Myocyte (in vitro differentiated cells): ENCODE measurements around the gene GPR42. TPM values are rescaled to one million over a fixed set of nuclear protein-coding genes. Genes with fewer than 3 reads are reported as not detected.

Experiments
- DNase-seq: peaks from one replicate; pipeline ENCODE4 v3.0.0-alpha.2; 2012; ENCODE audit warnings: low read depth
- polyA plus RNA-seq: library from polyadenylated mRNA; unstranded; fragments of >200 nt; gene quantifications from one replicate; pipeline ENCODE4 v1.2.1, GENCODE V29; 2012; ENCODE audit warnings: missing spikeins
- total RNA-seq: library from RNA; depleted of rRNA; stranded (reverse); fragments of >200 nt; gene quantifications from 2 replicates; pipeline ENCODE4 v1.2.3, GENCODE V29; 2014

GPR42 gene, protein sequence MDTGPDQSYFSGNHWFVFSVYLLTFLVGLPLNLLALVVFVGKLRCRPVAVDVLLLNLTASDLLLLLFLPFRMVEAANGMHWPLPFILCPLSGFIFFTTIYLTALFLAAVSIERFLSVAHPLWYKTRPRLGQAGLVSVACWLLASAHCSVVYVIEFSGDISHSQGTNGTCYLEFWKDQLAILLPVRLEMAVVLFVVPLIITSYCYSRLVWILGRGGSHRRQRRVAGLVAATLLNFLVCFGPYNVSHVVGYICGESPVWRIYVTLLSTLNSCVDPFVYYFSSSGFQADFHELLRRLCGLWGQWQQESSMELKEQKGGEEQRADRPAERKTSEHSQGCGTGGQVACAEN
- total RNA-seq, result not detected in 2 replicates
- not detected for polyA plus RNA-seq

DNA sequence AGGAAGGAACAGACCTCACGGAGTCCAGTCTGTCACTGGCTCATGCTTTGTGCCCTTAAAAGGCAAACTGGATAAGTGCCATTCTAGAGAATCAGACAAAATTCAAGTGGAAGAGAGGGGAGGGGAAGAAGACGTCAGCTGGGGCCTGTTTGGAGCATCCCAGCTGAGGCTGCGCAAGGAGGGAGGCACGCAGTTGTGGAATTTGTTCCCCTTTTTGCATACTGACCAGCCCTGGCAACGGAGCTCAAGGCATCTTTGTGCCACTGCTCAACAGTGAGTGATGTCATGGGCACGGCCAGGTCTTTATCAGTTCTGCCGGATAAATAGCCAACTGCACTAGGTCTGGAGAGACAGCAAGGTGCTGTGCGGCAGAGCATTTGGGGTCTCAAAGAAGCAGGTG lies at the start of gene GPR42:
GPR42 (plus strand) TSS at position 347 of the 400 bp plus-strand sequence. CDS start 292 bp downstream, outside the sequence.
- no peak for DNase-seq

DNA sequence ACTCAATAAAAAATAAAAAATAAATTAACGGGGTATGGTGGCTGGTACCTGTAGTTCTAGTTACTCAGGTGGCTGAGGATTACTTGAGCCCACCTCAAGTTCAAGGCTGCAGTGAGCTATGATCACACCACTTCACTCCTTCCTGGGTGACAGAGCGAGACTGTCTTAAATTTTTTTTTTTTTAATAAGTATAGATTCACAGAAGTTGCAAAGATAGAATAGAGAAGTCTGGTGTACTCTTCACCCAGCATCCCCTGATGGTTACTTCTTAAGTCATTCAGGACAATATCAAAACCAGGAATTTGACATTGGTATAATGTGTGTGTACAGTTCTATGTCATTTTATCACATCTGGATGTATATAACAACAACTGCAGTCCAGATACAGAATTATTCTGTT lies 49.6 kb upstream of the GPR42 start:
- DNase-seq, result no peak

DNA sequence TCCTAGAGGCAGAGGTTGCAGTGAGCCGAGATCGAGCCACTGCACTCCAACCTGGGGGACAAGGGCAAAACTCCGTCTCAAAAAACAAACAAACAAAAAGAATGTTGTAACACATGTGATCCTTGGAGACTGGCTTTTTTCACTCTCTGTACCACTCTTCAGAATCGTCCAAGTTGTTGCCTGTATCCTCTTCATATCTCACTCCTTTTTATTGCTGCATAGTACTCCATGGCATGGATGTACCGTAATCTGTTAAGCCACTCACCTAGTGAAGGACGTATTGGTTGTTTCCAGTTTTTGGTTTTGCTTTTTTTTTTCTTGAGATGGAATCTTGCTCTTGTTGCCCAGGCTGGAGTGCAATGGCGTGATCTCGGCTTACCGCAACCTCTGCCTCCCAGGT lies 48.9 kb upstream of the GPR42 start:
- DNase-seq, result no peak

DNA sequence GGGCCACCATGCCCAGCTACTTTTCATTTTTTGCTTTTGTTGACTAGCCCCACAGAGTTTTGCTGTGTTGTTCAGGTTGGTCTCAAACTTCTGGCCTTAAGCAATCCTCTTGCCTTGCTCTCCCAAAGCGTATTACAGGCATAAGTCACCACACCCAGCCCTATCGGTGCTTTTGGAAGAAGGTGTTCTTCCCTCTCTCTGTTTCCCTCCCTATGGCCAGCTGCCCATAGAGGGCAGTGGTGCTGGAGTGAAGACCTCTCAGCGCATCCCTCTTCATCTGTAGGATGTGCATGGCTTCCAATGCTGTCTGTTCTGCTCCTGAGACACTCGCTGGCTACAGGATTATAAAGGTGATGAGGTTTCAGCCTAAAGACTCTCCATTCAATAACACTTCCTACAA lies 43.2 kb upstream of the GPR42 start:
- DNase-seq, result no peak

DNA sequence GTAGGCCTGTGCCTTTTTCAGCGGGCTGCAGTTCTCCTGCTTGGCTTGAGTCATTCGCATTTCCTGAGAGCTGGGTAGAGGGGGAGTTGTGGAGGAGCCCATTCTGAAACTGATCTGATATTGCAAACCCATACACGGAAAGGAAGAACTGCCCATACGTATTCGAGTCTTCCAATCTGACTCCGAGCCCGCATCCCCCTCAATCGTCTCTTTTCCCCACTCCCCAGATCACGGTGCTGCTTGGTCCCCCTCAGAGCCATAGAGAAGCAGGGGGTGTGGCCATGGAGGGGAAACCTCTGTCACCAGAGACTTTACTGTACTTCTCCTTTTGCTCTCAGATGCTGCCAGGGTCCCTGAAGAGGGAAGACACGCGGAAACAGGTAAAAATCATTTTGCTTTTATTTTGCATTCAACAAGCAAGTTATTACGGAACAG lies 42.0 kb upstream of the GPR42 start, which contains the start of gene CD22:
CD22 (plus strand) TSS at position 337 of the 435 bp plus-strand sequence. CDS start 2,854 bp downstream, outside the sequence.
- no peak for DNase-seq

DNA sequence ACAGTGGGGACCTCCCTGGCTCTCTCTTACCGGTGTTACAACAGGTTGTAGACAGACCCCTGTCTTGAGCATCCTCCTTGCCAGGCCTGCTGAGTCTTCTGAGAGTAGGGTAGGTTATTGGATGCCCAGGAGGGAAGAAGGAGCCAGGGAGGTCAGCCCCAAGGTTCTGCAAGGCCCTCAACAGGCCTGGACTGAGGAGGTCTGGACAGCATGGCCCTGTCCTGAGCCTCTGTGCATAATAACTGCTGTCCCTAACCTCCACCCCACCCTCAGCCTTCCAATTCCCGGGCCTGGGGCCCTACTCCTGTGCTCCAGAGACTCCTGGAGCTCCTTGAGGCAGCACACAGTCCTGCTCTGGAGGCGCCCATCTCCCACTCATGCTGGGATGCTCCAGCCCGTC lies 41.5 kb upstream of the GPR42 start:
- no peak for DNase-seq

DNA sequence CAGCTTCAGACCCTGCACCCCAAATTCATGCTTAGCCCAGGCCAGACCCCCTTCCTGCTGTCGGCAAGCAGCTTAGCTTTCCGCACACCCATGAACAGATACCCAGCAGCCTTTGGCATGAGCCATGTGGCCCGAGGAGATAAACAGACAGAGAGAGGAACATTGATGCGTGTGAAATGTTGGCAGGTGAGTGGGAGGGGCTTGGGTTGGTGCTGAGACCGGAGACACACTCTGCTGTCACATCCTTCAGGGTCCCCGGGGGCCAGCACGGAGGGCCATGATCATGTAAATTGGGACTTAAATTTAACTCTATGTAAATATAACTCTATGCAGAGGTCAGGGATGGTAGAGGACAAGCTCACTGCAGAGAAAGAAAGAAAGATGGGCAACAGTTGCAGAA lies 40.4 kb upstream of the GPR42 start:
- DNase-seq, result no peak

DNA sequence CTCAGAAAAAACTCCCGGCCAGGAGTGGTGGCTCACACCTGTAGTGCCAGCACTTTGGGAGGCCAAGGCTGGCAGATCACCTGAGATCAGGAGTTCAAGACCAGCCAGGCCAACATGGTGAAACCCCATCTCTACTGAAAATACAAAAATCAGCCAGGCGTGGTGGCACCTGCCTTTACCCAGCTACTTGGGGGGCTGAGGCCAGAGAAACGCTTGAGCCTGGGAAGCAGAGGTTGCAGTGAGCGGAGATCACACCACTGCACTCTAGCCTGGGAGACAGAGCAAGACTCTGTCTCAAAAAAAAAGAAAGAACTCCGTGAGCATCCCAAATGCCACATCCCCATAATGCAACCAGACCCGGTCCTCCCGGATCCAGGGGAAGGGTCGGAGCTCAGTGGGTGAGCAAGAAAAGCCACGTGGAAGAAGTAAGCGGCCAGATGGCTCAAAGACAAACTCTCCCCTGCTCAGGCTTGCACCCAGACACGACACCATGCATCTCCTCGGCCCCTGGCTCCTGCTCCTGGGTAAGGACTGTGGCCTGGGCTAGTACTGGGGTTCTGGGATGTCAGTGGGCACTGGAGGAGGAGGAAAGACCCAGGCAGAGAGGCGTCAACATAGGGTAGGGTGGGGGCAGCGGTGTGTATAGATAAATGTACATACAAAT lies 39.2 kb upstream of the GPR42 start:
- DNase-seq, result no peak

DNA sequence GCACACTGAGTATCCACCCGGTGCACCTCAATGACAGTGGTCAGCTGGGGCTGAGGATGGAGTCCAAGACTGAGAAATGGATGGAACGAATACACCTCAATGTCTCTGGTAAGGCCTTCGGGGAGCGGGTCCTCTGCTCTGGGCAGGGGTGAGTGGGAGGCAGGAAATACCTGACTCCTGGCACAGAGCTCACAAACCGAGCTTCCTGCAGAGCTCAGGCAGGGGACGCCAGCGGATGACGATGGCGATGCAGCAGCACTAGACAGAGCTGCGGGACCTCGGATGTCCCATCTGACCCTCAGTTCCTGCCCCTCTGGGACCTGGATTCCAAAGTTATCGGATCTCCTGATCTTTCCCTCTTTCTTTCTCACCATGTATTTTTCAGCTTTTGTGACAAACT lies 38.1 kb upstream of the GPR42 start:
- no peak for DNase-seq

DNA sequence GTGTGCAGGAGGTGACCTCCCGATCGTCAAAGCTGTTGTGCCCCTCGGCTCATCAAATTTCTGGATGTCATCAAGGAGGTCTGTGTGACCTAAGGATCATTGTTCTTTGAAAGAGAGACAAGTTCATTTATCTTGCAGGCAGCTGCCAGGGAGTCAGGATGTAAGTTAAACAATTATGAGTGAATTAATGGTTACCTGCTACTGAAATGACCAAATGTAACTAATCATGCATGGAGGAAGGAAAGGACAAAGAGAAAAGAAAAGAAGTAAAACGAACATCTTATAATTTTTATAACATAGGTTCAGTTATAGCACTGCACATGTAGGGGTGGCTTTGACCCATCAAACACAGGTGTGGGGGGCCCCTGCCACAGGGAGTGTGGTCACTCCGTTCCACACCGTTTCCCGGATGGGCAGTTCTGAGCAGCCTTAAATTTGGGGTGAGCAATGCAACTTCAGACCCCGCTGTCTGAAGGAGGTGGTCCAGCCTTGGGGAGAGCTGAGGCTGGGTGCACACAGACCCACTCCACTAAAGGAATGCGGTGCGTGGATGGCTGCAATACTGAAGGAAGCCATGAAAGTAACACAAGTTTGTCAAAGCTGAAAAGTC lies 36.6 kb upstream of the GPR42 start:
- DNase-seq, result no peak

DNA sequence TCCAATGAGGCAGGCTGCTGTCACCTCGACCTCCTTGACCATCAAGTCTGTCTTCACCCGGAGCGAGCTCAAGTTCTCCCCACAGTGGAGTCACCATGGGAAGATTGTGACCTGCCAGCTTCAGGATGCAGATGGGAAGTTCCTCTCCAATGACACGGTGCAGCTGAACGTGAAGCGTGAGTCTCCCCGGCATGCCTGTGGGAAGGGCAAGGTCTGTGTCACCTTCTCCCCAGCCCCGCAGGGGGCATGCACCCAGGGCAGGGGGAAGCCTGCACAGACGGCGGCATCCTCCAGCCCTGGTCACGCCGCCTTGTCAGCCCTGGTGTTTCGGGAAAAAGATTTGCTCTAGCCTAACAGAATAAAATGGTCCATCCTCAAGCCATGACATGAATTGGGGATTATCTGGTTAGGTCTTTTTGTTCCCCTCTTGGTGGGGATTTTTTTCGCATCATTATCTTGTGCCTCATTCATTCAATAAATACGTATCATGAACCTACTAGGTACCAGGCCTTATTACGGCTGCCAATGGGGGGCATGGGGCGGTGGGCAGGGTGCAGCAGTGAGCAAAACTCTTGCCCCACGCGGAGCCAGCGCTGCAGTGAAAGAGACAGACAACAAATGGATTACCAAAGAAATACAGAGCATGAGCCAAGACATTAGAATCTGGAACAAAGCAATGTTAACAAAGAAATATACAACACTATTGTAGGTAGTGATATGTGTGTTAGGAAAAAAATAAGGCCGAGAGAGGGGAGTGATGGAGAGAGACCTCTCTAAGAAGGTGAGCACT lies 34.5 kb upstream of the GPR42 start:
- no peak for DNase-seq

DNA sequence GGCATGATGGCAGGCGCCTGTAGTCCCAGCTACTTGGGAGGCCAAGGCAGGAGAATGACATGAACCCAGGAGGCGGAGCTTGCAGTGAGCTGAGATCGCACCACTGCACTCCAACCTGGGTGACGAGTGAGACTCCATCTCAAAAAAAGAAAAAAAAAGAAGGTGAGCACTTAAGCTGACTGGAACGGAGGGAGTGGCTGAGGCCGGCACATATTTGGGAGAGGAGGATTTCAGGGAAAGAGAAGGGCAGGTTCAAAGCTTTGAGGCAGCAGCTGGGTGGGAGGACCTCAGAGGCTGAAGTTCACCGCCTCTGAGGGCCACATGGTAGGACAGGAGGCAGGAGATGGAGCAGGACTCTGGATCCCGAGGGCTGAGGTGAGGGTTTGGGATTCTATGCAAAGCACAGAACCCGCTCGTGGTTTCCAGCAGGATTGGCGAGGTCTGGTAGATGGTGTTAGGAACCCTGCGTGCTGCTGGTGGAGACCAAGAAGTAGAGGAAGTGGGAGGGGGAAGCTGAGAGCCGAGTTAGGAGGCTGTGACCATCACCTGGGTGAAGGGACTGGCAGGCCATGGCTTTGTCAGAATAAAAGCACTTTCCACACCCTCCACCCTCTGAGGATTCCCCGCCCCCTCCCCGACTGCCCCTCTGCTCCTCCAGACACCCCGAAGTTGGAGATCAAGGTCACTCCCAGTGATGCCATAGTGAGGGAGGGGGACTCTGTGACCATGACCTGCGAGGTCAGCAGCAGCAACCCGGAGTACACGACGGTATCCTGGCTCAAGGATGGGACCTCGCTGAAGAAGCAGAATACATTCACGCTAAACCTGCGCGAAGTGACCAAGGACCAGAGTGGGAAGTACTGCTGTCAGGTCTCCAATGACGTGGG lies 33.5 kb upstream of the GPR42 start:
- DNase-seq, result no peak

DNA sequence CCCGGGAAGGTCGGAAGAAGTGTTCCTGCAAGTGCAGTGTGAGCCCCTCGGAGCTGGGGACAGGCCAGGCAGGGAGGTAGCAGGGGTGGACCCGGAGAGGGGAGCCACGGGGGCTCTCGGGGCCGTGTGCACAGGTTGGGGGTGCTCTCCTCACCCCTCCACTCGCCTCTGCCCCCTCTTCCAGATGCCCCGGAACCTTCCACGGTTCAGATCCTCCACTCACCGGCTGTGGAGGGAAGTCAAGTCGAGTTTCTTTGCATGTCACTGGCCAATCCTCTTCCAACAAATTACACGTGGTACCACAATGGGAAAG lies 32.9 kb upstream of the GPR42 start:
- no peak for DNase-seq

DNA sequence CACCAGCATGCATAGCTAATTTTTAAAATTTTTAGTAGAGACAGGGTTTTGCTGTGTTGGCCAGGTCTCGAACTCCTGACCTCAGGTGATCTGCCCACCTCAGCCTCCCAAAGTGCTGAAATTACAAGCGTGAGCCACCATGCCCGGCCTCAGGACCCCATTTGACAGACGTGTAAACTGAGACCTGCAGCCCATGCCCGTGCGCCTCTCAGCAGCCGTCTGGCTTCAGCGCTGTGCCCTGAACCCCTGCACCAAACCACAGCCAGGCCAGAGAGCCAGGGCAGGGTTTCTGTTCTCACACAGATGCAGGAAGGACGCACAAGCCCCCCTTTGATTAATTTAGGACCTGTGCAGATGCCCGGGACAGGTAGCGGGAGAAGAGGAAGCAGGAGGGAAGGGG lies 30.4 kb upstream of the GPR42 start:
- DNase-seq, result no peak

DNA sequence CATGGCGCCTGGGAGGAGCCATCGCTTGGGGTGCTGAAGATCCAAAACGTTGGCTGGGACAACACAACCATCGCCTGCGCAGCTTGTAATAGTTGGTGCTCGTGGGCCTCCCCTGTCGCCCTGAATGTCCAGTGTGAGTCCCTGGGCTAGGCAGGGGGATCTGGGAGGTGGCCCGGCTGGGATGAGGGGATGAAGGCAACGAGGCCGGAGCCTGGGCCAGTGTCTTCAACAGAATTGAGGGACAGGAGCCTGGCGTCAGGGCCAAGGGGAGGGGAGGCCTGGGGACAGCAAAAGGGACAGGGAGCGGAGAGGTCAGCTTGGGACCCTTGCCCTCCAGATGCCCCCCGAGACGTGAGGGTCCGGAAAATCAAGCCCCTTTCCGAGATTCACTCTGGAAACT lies 29.9 kb upstream of the GPR42 start:
- DNase-seq, result no peak

DNA sequence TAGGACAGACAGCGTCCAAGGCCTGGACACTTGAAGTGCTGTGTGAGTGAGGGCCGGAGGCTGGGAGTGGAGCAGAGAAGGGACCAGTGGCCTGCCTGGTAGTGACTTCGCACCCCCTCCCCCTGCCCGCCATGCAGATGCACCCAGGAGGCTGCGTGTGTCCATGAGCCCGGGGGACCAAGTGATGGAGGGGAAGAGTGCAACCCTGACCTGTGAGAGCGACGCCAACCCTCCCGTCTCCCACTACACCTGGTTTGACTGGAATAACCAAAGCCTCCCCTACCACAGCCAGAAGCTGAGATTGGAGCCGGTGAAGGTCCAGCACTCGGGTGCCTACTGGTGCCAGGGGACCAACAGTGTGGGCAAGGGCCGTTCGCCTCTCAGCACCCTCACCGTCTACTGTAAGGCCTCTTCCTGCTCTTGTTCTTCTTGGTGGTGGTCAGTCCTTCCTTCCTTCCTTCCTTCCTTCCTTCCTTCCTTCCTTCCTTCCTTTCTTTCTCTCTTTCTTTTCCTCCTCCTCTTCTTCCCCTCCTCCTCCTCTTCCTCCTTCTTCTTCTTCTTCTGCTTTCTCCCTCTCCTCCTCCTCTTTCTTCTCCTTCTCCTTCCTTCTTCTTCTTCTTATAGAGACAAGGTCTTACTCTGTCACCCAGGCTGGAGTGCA lies 29.2 kb upstream of the GPR42 start:
- no peak for DNase-seq

DNA sequence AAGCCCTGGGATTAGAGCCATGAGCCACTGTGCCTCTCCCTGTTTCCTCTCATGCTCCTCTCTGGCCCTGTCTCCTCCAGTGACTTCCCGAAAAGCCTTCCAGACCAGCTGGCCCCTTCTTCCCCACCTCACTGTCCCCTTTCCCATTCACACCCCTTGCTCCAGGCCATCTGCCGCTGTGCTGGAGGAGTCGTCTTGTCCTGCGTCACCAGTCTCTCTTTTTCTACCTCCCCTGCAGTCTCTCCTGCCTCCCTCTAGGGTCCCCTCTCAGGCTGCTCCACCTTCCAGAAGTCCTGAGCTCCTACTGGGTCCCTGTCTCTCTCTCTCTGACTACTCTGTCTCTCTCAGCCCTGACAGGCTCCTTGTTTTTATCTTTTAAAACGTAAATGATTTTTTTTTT lies 28.4 kb upstream of the GPR42 start:
- DNase-seq, result no peak

DNA sequence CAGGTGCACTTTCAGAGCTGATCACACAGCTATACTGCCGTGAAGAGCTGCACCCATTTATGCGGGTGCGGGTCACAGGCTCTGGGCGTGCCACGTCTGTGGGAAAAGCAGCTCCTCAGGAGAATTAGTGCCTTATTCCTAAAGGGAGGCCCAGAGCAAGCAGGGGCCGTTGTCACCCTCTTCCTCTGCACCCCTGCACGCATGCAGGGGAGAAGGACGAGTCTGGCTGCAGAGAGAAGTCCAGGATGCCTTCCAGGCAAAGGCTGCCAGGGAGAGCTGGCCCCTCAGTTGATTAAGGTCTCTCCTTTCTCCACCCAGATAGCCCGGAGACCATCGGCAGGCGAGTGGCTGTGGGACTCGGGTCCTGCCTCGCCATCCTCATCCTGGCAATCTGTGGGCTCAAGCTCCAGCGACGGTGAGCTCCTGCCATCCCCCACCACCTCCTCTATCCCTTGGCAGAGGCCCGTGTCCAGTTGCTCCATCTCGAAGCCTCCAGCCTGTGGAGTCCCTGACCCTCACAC lies 26.3 kb upstream of the GPR42 start:
- no peak for DNase-seq

DNA sequence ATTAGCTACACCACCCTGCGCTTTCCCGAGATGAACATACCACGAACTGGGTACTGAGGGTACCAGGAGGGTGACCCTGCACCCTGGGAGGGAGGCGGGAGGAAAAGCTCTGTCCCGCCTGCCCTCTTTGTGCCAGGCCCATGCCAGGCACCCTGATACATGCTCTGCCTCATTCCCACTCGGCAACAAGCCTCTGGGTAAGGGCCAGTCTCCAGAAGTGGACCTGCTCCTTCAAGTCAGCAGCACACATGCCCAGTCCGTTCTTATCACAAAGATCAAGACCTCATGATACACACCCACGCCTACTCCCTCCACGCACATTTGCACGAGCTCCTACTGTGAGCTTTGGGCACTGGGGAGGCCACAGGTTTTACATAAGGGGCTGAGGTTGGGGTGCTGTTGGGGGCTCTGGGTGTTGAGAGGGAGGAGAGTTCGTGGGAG lies 25.2 kb upstream of the GPR42 start:
- DNase-seq, result no peak
